Right atrium auricular region (tissue), 2 donors: ENCODE results near the gene CASP3. TPM values are rescaled to one million over a fixed set of nuclear protein-coding genes. Genes with fewer than 3 reads are reported as not detected.
"Not testable (repeated sequence)": the region's sequence is repeated elsewhere in the genome, so short reads cannot be mapped to it uniquely, and the experiment has no call there.

Source experiments
- DNase-seq: peaks from one replicate; pipeline ENCODE4 v3.0.0-alpha.2; 2019; ENCODE audit warnings: low spot score
- H3K27ac ChIP-seq, 2 donors: fragments of 200-600 bp; sonication (generic); 1 replicate in 1 of 2; 2 replicates in 1 of 2; pipeline ENCODE4 v1.5.1; 2016 to 2019
- H3K27me3 ChIP-seq, 2 donors: fragments of 200-600 bp; sonication (generic); one replicate each; pipeline versions ENCODE4 v1.5.1 to v1.6.0; 2017 to 2019
- H3K36me3 ChIP-seq: fragments of 200-600 bp; sonication (generic); one replicate; pipeline ENCODE4 v1.5.1; 2016
- H3K4me1 ChIP-seq, 2 donors: fragments of 200-600 bp; sonication (generic); one replicate each; pipeline versions ENCODE4 v1.5.1 to v1.6.0; 2017 to 2019
- H3K4me3 ChIP-seq, 2 donors: fragments of 200-600 bp; sonication (generic); 1 replicate in 1 of 2; 2 replicates in 1 of 2; pipeline ENCODE4 v1.5.1; 2017 to 2019; ENCODE audit warnings: mild to moderate bottlenecking in 1 of 2, moderate library complexity in 1 of 2
- H3K9me3 ChIP-seq, 2 donors: fragments of 200-600 bp; sonication (generic); one replicate each; pipeline ENCODE4 v1.5.1; 2019
- CTCF ChIP-seq, 2 donors: fragments of 200-600 bp; sonication (generic); IDR thresholded peaks; one replicate each; pipeline ENCODE4 v1.5.1; 2019; ENCODE audit warnings: antibody characterized with exemption in 2 of 2
- total RNA-seq, 2 donors: library from RNA; depleted of rRNA; stranded (reverse); fragments of >200 nt; gene quantifications; one replicate each; pipeline ENCODE4 v1.1.0, GENCODE V29; 2016

The CASP3 gene
- total RNA-seq, 2 donors from 2014 or later: 10.3 to 12.1 TPM

- TF ChIP-seq CTCF (IDR thresholded peaks at IDR 0.05): no peak
- Histone ChIP-seq H3K9me3 (no peaks in the 10 kb centered on the region), H3K27ac (no peak overlapping the region), H3K4me1 (no peaks in the 10 kb centered on the region), H3K4me3 (no peak overlapping the region), H3K36me3 (peaks cover 37% of the 10 kb centered on the region), H3K27me3 (no peaks in the 10 kb centered on the region)
- no peak for DNase-seq
Measured at GRCh38 chr4:184636897-184637296, 12.3 kb downstream of the CASP3 start.

DNA sequence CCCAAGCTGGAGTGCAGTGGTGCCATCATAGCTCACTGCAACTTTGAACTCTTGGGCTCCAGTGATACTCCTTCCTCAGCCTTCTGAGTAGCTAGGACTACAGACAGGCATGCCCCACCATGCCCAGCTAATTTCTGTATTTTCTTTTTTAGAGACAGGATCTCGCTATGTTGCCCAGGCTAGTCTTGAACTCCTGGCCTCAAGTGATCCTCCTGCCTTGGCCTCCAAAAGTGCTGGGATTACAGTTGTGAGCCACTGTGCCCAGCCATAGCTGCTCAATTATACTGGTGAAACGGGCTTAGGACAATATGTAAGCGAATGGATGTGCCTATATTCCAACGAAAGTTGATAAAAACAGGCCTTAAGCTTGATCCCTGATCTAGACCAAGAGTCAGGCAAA is 13.1 kb downstream of the CASP3 start:
- no peaks in the 10 kb centered on the region for H3K27me3 ChIP-seq
- no peaks in the 10 kb centered on the region for H3K4me1 ChIP-seq
- no peak overlapping the region for H3K27ac ChIP-seq
- no peak for TF ChIP-seq CTCF (IDR thresholded peaks at IDR 0.05)
- H3K9me3 ChIP-seq: no peaks in the 10 kb centered on the region
- peaks cover 44% of the 10 kb centered on the region for H3K36me3 ChIP-seq
- H3K4me3 ChIP-seq: no peak overlapping the region
- no peak for DNase-seq

DNA sequence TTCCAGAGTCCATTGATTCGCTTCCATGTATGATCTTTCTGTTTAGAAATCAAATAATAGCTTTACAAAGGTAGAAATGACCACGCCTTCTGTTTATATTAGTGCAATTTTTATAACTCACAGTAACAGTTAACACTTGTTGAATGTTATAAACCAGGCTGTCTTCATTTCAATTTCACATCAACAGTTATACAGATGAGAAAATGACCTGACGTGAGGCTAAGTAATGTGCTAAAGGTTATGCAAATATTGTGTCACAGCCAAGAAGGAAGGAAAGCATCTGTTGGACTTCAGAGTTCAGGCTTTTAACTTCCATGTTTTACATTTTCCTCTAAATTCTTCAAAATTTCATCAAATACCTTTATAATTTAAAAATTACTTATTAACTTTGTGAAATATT is 13.9 kb downstream of the CASP3 start:
- Histone ChIP-seq H3K4me3 (no peak overlapping the region), H3K27me3 (no peaks in the 10 kb centered on the region), H3K4me1 (no peaks in the 10 kb centered on the region), H3K27ac (no peak overlapping the region), H3K36me3 (peaks cover 51% of the 10 kb centered on the region), H3K9me3 (no peaks in the 10 kb centered on the region)
- TF ChIP-seq CTCF (IDR thresholded peaks at IDR 0.05): no peak
- no peak for DNase-seq

- no peak for DNase-seq
- no peak overlapping the region for H3K27ac ChIP-seq
- H3K36me3 ChIP-seq: peaks cover 77% of the 10 kb centered on the region
- no peaks in the 10 kb centered on the region for H3K4me1 ChIP-seq
- no peaks in the 10 kb centered on the region for H3K9me3 ChIP-seq
- no peak overlapping the region for H3K4me3 ChIP-seq
- no peaks in the 10 kb centered on the region for H3K27me3 ChIP-seq
- TF ChIP-seq CTCF (IDR thresholded peaks at IDR 0.05): no peak
Measured at GRCh38 chr4:184632842-184633241, 16.4 kb downstream of the CASP3 start.

- Histone ChIP-seq H3K4me3 (no peak overlapping the region), H3K9me3 (no peaks in the 10 kb centered on the region), H3K27me3 (no peaks in the 10 kb centered on the region), H3K36me3 (peaks cover 57% of the 10 kb centered on the region), H3K27ac (no peak overlapping the region), H3K4me1 (no peaks in the 10 kb centered on the region)
- TF ChIP-seq CTCF (IDR thresholded peaks at IDR 0.05): no peak
- no peak for DNase-seq
Measured at GRCh38 chr4:184628103-184628502, 21.1 kb downstream of the CASP3 start.

DNA sequence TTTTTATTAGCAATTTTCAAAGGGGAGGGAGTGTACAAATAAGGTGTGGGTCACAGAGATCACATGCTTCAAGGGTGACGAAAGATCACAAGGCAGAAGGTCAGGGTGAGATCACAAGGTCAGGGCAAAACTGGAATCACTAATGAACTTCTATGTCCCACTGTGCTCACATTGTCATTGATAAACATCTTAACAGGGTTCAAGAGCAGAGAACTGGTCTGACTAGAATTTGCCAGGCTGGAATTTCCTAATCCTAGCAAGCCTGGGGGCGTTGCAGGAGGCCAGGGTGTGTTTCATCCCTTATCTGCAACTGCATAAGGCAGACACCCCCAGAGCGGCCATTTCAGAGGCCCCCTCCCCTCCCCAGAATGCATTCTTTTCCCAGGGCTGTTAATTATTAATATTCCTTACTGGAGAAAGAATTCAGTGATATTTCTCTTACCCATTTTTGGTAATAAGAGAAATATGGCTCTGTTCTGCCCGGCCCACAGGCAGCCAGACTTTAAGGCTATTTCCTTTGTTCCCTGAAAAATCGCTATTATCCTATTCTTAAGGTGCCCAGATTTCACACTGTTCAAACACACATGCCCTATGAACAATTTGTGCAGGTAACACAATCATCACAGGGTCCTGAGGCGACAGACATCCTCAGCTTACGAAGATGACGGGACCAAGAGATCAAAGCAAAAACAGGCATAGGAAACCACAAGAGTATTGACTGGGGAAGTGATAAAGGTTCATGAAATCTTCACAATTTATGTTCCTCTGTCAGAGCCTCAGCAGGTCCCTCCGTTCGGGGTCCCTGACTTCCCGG is 23.3 kb downstream of the CASP3 start:
- H3K36me3 ChIP-seq: peaks cover 42% of the 10 kb centered on the region
- H3K27ac ChIP-seq, H3K27me3 ChIP-seq, H3K4me1 ChIP-seq, DNase-seq, H3K9me3 ChIP-seq, H3K4me3 ChIP-seq: not testable (repeated sequence)
